Measurements from ENCODE around the gene AURKB. TPM values are rescaled to one million over a fixed set of nuclear protein-coding genes. Genes with fewer than 3 reads are reported as not detected.

Gene AURKB
- total RNA-seq, 1 donor from 2014 or later = 52.7 TPM

DNA sequence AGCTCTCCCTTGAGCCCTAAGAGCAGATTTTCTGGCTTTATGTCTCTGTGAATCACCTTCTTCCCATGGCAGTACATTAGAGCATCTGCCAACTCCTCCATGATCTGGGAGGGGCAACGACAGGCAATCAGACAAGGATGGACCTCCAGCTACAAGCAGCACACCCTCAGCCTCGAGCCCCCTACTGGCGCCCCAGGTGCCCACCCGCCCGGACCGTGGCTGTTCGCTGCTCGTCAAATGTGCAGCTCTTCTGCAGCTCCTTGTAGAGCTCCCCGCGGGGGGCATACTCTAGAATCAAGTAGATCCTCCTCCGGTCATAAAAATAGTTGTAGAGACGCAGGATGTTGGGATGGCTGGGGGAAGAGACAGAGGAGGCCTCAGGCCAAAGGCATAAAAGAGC is 3.8 kb downstream of the AURKB start:
- Mint-ChIP-seq H3K4me3 (ENCODE audit: low read depth) (no peak overlapping the region), H3K36me3 (ENCODE audit: insufficient read depth) (peaks cover 3% of the 10 kb centered on the region), H3K4me1 (ENCODE audit: low read depth) (peaks cover 19% of the 10 kb centered on the region), H3K27me3 (no peaks in the 10 kb centered on the region), H3K27ac (no peak overlapping the region), H3K9me3 (ENCODE audit: low read depth) (no peaks in the 10 kb centered on the region)
- DNase-seq (ENCODE audit: low spot score, unreplicated experiment) = no peak
- TF ChIP-seq CTCF (IDR thresholded peaks at IDR 0.05; ENCODE audit: unreplicated experiment) = no peak

- Mint-ChIP-seq H3K4me3 (ENCODE audit: low read depth) (no peak overlapping the region), H3K4me1 (ENCODE audit: low read depth) (peaks cover 9% of the 10 kb centered on the region), H3K27me3 (no peaks in the 10 kb centered on the region), H3K27ac (no peak overlapping the region), H3K9me3 (ENCODE audit: low read depth) (no peaks in the 10 kb centered on the region), H3K36me3 (ENCODE audit: insufficient read depth) (peaks cover 3% of the 10 kb centered on the region)
- DNase-seq (ENCODE audit: low spot score, unreplicated experiment) = no peak
- no peak for TF ChIP-seq CTCF (IDR thresholded peaks at IDR 0.05; ENCODE audit: unreplicated experiment)
These were observed 5.4 kb downstream of the AURKB start for GRCh38 chr17:8204761-8205555.

DNA sequence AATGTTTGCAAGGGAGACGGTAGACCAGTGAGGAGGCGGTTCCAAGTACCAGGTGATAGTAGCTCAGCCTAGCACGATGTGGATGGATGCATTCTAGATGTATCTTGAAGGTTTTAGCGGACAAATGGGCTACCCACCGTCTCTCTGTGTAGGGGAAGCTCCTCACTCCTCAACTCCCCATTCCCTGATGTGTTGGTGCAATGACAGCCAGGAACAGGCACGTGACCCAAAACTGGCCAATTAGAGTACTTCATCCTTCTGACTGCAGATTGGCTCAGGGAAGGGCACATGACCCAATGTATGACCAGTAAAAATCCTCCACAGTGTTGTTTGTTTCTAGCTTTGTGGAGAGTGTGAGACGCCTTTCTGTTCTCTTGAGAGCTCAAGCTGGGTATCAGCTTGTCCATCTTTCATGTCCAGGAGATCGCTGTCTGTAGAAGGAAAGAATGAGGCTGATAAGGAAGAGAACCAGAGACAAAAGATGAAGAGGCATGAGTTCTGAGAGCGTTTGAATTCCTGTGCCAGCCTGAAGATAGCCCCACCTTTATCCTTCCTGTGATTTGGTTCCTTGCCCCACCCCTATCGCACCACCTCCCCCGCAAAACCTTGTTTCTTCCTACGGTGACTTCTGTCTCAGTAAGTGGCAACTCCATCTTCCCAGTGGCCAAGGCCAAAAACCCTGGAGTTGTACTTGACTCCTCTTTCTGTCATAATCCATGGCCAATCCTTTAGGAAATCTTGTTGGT is 18.1 kb downstream of the AURKB start:
- Mint-ChIP-seq H3K4me3 (ENCODE audit: low read depth) (no peak overlapping the region), H3K9me3 (ENCODE audit: low read depth) (no peaks in the 10 kb centered on the region)
- TF ChIP-seq CTCF (IDR thresholded peaks at IDR 0.05; ENCODE audit: unreplicated experiment) = no peak

GRCh38 chr17:8190506-8190905 is 19.9 kb downstream of the AURKB start:
- no peaks in the 10 kb centered on the region for H3K9me3 Mint-ChIP-seq (ENCODE audit: low read depth)
- no peaks in the 10 kb centered on the region for H3K27me3 Mint-ChIP-seq
- no peak for DNase-seq (ENCODE audit: low spot score, unreplicated experiment)
- peaks cover 1% of the 10 kb centered on the region for H3K4me1 Mint-ChIP-seq (ENCODE audit: low read depth)
- H3K36me3 Mint-ChIP-seq (ENCODE audit: insufficient read depth) = no peaks in the 10 kb centered on the region
- no peak overlapping the region for H3K4me3 Mint-ChIP-seq (ENCODE audit: low read depth)
- TF ChIP-seq CTCF (IDR thresholded peaks at IDR 0.05; ENCODE audit: unreplicated experiment) = no peak
- no peak overlapping the region for H3K27ac Mint-ChIP-seq

More for the DNA sequence above, 18.1 kb downstream of the AURKB start:
- peak; percentile 20 for DNase-seq (ENCODE audit: low spot score, unreplicated experiment)
- Mint-ChIP-seq H3K27ac (no peak overlapping the region), H3K36me3 (ENCODE audit: insufficient read depth) (no peaks in the 10 kb centered on the region), H3K4me1 (ENCODE audit: low read depth) (peaks cover 1% of the 10 kb centered on the region), H3K27me3 (no peaks in the 10 kb centered on the region)

DNA sequence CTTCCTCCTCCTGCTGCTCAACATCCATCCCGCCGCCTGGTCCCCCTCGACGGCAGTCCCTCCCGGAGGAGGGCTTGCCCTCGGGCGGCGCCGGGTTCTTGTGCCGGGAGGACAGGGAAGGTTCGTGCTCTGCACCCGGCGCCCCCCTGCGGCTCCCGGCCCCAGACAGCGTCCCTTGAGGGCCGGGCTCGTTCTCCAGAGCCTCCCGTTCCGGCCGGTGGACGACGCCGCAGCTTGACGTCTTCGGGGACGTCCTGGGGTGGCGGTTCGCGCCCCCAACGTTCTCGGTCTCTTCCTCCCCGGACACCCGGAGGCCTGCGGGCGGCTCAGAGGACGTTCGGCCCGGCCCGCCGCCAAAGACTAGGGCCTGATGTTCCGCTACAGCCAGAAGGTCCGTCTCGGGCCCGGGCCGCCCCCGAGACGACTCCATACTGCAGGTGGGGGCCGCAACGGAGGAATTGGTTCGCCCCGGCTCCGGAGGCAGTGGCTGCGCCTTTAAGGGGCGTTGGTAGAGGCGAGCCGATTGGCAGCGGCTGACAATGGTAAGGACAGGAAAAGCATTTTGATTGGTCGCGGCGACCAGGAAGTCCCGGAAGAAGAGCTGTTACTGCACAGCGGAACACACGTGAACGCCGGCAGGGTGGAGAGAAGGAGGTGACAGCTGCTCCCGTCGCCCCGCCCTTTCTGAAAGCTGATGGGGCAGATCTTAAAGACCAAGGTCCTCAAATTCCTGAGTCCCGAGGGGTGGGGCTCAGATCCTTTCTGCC is 20.5 kb downstream of the AURKB start, which contains the start of gene BORCS6:
Gene BORCS6, minus strand, starts transcription at position 470 of the 767 bp plus-strand sequence. Its CDS starts 40 bp downstream, at position 430.
- peak; percentile 84 for DNase-seq (ENCODE audit: low spot score, unreplicated experiment)
- no peaks in the 10 kb centered on the region for H3K36me3 Mint-ChIP-seq (ENCODE audit: insufficient read depth)
- H3K27me3 Mint-ChIP-seq = no peaks in the 10 kb centered on the region
- H3K9me3 Mint-ChIP-seq (ENCODE audit: low read depth) = no peaks in the 10 kb centered on the region
- no peak within 1 kb of the TSS for H3K4me3 Mint-ChIP-seq (ENCODE audit: low read depth)
- H3K27ac Mint-ChIP-seq = peak within 1 kb of the TSS; percentile 63
- peak; percentile 23 for TF ChIP-seq CTCF (IDR thresholded peaks at IDR 0.05; ENCODE audit: unreplicated experiment)
- H3K4me1 Mint-ChIP-seq (ENCODE audit: low read depth) = peaks cover 1% of the 10 kb centered on the region

All from progenitor cell of endocrine pancreas (in vitro differentiated cells).